Measurements from ENCODE around the gene LTB. TPM values are rescaled to one million over a fixed set of nuclear protein-coding genes. Genes with fewer than 3 reads are reported as not detected.

Gene LTB
- total and polyA plus RNA-seq, 2 donors from 2014 or later: 6.6 to 18.5 TPM

- DNase-seq: no peak
- H3K27me3 ChIP-seq (ENCODE audit: control insufficient read depth, insufficient read depth, low read length): no peaks in the 10 kb centered on the region
- no peaks in the 10 kb centered on the region for H3K9me3 ChIP-seq (ENCODE audit: control insufficient read depth in 2 of 3, insufficient read depth in 1 of 3, low read length in 3 of 3)
- FAIRE-seq: no peak
- no peak overlapping the region for H3K27ac ChIP-seq (ENCODE audit: low read depth in 2 of 2, low read length in 2 of 2)
- H3K36me3 ChIP-seq (ENCODE audit: control insufficient read depth in 2 of 3, insufficient read depth in 3 of 3, low read length in 3 of 3): no peaks in the 10 kb centered on the region
- H3K4me1 ChIP-seq (ENCODE audit: control insufficient read depth in 2 of 3, insufficient read depth in 2 of 3, low read depth in 1 of 3, low read length in 3 of 3): peaks cover 0 to 3% (median 0%) of the 10 kb centered on the region in 3 donors
- intact Hi-C loops (cut with DNase I): no loop called here
- TF ChIP-seq, protein P1, sequence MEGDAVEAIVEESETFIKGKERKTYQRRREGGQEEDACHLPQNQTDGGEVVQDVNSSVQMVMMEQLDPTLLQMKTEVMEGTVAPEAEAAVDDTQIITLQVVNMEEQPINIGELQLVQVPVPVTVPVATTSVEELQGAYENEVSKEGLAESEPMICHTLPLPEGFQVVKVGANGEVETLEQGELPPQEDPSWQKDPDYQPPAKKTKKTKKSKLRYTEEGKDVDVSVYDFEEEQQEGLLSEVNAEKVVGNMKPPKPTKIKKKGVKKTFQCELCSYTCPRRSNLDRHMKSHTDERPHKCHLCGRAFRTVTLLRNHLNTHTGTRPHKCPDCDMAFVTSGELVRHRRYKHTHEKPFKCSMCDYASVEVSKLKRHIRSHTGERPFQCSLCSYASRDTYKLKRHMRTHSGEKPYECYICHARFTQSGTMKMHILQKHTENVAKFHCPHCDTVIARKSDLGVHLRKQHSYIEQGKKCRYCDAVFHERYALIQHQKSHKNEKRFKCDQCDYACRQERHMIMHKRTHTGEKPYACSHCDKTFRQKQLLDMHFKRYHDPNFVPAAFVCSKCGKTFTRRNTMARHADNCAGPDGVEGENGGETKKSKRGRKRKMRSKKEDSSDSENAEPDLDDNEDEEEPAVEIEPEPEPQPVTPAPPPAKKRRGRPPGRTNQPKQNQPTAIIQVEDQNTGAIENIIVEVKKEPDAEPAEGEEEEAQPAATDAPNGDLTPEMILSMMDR (IDR thresholded peaks at IDR 0.05; ENCODE audit: borderline replicate concordance, extremely low read depth, insufficient read depth): no peak
- no peak overlapping the region for H3K4me3 ChIP-seq (ENCODE audit: low read length in 3 of 3)
- H3K9ac ChIP-seq (ENCODE audit: low read length in 3 of 3): no peak overlapping the region
Measured at GRCh38 chr6:31588871-31589650, 6.8 kb upstream of the LTB start.

DNA sequence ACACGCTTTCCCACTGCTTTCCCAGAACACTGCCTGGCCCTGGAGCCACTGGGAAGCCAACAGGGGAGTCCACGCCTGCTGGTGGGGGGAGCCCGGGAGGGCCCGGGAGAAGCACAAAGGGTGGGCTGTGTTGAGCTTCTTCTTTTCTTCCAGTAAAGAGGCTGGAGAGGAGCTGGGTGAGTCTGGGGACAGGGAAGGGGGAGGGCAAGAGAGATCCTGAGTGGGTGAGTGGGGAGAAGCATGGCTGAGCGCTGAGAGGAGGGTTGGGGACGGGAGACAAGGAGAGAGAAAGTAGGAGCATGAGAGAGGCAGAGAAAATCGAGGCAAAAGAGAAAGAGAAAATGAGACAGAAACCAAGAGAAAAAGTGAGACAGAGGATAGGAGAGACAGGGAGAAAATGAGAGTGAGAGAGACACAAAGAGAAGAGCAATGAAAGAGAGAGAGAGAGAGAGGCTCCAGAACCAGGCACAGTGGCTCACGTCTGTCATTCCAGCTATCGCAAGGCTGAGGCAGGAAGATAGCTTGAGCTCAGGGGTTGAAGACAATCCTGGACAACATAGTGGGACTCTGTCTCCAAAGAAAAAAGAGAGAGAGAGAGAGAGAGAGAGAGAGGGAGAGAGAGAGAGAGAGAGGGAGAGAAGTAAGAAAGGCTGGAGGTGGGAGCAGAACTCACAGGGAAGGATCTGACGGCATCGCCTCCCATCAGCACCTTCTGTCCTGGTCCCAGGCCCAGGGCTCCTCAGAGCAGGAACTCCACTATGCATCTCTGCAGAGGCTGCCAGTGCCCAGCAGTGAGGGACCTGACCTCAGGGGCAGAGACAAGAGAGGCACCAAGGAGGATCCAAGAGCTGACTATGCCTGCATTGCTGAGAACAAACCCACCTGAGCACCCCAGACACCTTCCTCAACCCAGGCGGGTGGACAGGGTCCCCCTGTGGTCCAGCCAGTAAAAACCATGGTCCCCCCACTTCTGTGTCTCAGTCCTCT lies 5.9 kb upstream of the LTB start:
- no peaks in the 10 kb centered on the region for H3K36me3 ChIP-seq (ENCODE audit: control insufficient read depth in 2 of 3, insufficient read depth in 3 of 3, low read length in 3 of 3)
- peaks cover 0 to 3% (median 0%) of the 10 kb centered on the region in 3 donors for H3K4me1 ChIP-seq (ENCODE audit: control insufficient read depth in 2 of 3, insufficient read depth in 2 of 3, low read depth in 1 of 3, low read length in 3 of 3)
- H3K9me3 ChIP-seq (ENCODE audit: control insufficient read depth in 2 of 3, insufficient read depth in 1 of 3, low read length in 3 of 3): no peaks in the 10 kb centered on the region
- DNase-seq (no peak), FAIRE-seq (no peak)
- no peak overlapping the region for H3K27ac ChIP-seq (ENCODE audit: low read depth in 2 of 2, low read length in 2 of 2)
- H3K4me3 ChIP-seq (ENCODE audit: low read length in 3 of 3): no peak overlapping the region
- TF ChIP-seq, protein P1 (IDR thresholded peaks at IDR 0.05; ENCODE audit: borderline replicate concordance, extremely low read depth, insufficient read depth): no peak
- H3K27me3 ChIP-seq (ENCODE audit: control insufficient read depth, insufficient read depth, low read length): no peaks in the 10 kb centered on the region
- no peak overlapping the region for H3K9ac ChIP-seq (ENCODE audit: low read length in 3 of 3)
- intact Hi-C loops (cut with DNase I): no loop called here

DNA sequence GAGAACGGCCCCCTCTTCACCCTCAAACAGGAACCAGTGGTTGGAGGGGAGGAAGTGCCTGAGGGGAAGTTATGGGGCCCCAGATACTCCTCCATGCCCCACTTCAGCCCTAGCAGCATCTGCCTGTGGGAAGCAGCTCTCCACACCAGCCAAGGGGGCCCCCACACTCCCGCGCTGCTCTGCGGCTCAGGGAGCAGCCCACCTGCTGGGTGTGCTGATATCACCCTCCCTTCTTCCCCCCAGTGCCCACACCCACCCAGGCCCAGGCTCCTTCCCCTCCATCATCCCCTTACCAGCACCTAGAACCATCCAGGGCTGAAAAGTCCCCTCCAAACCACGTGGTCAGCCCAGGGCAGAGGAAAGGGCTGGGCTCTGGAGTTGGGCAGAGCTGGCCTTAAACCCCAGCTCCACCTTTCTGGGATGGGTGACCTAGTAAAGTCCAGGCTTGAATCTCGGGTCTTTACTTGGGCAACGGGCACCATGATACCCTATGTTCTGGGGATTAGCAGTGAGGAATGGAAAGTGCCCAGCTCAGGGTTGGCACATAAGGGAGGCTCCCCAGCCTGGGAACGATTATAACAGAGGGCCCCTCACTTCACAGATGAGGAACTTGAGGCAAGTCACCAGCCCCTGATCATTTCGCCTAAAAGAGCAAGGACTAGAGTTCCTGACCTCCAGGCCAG lies 4.5 kb upstream of the LTB start:
- FAIRE-seq (no peak), DNase-seq (no peak)
- H3K4me1 ChIP-seq (ENCODE audit: control insufficient read depth in 2 of 3, insufficient read depth in 2 of 3, low read depth in 1 of 3, low read length in 3 of 3): peaks cover 0 to 5% (median 0%) of the 10 kb centered on the region in 3 donors
- H3K9ac ChIP-seq (ENCODE audit: low read length in 3 of 3): no peak overlapping the region
- intact Hi-C loops (cut with DNase I): no loop called here
- no peak overlapping the region for H3K27ac ChIP-seq (ENCODE audit: low read depth in 2 of 2, low read length in 2 of 2)
- H3K36me3 ChIP-seq (ENCODE audit: control insufficient read depth in 2 of 3, insufficient read depth in 3 of 3, low read length in 3 of 3): no peaks in the 10 kb centered on the region
- no peak overlapping the region for H3K4me3 ChIP-seq (ENCODE audit: low read length in 3 of 3)
- TF ChIP-seq, protein P1 (IDR thresholded peaks at IDR 0.05; ENCODE audit: borderline replicate concordance, extremely low read depth, insufficient read depth): no peak
- H3K27me3 ChIP-seq (ENCODE audit: control insufficient read depth, insufficient read depth, low read length): no peaks in the 10 kb centered on the region
- no peaks in the 10 kb centered on the region for H3K9me3 ChIP-seq (ENCODE audit: control insufficient read depth in 2 of 3, insufficient read depth in 1 of 3, low read length in 3 of 3)

Data from kidney (tissue), 14 donors.